Omental fat pad (tissue), 4 donors: ENCODE results near the gene IFI27L2. TPM values are rescaled to one million over a fixed set of nuclear protein-coding genes. Genes with fewer than 3 reads are reported as not detected.
A peak's percentile ranks its signal among the peaks of the same experiment; 100 is the strongest.

ENCODE experiments used
- ATAC-seq: fragments of 150-250 bp; one replicate; pipeline ENCODE4 v1.9.1; 2016; ENCODE audit warnings: mild to moderate bottlenecking, moderate library complexity; ENCODE audit not compliant: low FRiP score
- DNase-seq: peaks from one replicate; pipeline ENCODE4 v3.0.0-alpha.2; 2019; ENCODE audit warnings: low spot score
- total RNA-seq, 4 donors: library from RNA; depleted of rRNA; stranded (reverse); fragments of >200 nt; gene quantifications; one replicate each; pipeline ENCODE4 v1.1.0, GENCODE V29; 2016
- TF ChIP-seq, protein P1 (sequence below), 3 donors: fragments of 450-650 bp; IDR thresholded peaks; one replicate each; pipeline ENCODE4 v1.5.1; 2016 to 2017; ENCODE audit warnings: antibody characterized with exemption in 3 of 3, mild to moderate bottlenecking in 3 of 3, moderate library complexity in 2 of 3

IFI27L2 gene
- total RNA-seq, 4 donors from 2014 or later, result 43.2 to 109 (median 47.7) TPM

DNA sequence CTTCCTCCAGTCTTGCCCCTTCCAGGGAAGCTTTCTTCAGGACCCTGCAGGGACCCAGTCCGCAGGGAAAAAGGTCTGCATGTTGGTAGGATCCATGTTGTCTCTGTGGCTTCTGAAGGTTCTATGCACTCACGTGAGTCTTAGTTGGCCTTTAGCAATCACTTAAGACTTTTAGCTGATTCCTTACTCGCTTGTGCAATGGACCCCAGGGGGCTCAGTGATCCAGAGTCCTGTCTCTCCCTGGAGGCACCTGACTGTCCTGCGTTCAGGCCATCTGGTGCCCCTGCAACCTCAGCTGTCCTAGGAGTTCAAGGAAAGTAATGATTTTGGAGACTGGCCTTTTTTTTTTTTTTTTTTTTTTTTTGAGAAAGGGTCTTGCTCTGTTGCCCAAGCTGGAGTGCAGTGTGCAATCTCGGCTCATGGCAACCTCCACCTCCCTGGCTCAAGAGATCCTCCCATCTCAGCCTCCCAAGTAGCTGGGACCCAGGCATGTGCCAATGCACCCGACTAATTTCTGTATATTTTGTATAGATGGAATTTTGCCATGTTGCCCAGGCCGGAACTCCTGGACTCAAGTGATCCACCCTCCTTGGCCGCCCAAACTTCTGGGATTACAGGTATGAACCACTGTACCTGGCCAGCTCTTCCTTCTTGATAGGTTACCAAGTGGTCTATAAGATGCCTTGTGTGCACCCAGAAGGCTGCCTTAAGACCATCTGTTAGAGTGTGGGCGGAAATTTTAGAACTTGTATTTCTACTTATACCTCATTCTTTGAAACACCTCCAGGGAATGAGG is 4.6 kb downstream of the IFI27L2 start:
- TF ChIP-seq, protein P1, sequence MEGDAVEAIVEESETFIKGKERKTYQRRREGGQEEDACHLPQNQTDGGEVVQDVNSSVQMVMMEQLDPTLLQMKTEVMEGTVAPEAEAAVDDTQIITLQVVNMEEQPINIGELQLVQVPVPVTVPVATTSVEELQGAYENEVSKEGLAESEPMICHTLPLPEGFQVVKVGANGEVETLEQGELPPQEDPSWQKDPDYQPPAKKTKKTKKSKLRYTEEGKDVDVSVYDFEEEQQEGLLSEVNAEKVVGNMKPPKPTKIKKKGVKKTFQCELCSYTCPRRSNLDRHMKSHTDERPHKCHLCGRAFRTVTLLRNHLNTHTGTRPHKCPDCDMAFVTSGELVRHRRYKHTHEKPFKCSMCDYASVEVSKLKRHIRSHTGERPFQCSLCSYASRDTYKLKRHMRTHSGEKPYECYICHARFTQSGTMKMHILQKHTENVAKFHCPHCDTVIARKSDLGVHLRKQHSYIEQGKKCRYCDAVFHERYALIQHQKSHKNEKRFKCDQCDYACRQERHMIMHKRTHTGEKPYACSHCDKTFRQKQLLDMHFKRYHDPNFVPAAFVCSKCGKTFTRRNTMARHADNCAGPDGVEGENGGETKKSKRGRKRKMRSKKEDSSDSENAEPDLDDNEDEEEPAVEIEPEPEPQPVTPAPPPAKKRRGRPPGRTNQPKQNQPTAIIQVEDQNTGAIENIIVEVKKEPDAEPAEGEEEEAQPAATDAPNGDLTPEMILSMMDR (IDR thresholded peaks at IDR 0.05), result no peak
- no peak for ATAC-seq
- no peak for DNase-seq

DNA sequence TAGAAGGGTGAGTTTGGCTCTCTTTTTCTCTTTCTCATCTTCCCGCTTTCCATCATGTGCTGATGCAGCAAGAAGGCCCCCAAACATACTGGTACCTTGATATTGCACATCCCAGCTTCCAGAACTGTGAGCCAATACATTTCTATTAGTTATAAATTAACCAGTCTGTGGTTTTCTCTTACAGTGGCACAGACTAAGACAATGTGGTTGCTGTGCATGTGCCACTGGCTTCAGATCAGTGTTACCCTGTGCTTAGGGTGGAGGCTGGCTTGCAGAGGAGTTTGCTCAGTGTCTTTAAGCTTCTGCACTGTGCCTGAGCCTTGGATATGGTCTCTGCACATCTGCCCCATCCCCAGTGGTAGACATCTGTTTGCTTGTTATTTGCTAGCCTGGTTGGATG is 5.5 kb downstream of the IFI27L2 start:
- ATAC-seq (no peak), DNase-seq (no peak)
- TF ChIP-seq, protein P1 (IDR thresholded peaks at IDR 0.05), result no peak

DNA sequence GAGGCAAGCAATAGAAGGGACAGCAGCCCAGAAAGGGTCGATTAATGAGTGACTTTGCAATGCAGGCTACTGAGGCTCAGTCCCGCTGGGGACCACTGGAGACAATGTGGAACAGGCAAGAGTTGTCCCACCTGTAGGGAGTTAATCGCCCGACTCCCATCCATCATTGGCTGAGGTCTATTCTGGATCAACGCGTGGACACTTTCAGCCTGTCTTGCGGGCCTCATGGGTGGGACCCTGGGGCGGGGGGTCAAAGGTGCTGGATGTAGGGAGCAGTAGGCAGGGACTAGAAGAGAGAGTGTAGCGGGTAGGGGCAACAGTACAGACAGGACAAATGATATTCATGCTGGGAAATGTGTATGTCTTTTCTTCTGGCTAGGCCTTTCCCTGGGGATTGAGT is 6.1 kb downstream of the IFI27L2 start:
- TF ChIP-seq, protein P1 (IDR thresholded peaks at IDR 0.05), result no peak
- ATAC-seq (no peak), DNase-seq (no peak)

DNA sequence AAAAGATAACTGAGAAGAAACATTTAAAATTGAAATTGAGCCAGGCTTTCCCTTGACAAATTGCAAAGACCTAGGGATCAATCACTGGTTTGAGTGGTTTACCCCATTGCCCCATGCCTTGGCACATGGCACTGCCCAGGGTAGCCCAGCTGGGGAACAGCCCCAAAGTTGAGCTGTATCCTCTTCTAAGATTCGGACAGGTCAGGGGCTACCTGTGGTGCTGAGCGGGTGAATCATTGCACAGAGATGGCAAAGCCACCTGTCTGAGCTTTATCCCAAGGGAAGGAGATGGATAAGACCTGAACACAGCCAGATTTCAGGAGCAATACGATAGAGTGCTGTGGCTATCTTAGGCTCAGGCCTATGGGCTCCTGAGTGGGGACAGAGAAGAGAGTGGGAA is 7.0 kb downstream of the IFI27L2 start:
- DNase-seq (peak; percentile 7), ATAC-seq (no peak)
- TF ChIP-seq, protein P1 (IDR thresholded peaks at IDR 0.05), result no peak

DNA sequence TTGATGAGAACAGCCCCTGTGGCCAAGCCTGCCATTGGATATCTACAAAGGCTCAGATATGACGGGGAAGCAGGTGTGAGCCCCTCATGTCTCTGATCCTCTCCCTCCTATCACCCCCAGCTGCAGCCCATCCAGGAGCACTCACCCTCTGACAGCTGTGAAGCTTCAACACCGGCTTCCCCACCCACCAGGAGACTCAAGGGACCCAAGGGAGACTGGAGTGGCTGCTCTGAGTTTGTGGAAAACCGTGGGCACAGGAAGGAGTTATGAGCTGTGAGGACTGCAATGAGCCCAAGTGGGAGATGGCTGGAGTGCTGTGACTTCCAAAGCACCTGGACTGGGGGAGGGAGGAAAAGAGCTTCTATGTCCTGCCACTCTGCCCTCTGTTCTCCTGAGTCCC is 7.9 kb downstream of the IFI27L2 start:
- ATAC-seq, result no peak
- TF ChIP-seq, protein P1 (IDR thresholded peaks at IDR 0.05), result no peak
- no peak for DNase-seq

DNA sequence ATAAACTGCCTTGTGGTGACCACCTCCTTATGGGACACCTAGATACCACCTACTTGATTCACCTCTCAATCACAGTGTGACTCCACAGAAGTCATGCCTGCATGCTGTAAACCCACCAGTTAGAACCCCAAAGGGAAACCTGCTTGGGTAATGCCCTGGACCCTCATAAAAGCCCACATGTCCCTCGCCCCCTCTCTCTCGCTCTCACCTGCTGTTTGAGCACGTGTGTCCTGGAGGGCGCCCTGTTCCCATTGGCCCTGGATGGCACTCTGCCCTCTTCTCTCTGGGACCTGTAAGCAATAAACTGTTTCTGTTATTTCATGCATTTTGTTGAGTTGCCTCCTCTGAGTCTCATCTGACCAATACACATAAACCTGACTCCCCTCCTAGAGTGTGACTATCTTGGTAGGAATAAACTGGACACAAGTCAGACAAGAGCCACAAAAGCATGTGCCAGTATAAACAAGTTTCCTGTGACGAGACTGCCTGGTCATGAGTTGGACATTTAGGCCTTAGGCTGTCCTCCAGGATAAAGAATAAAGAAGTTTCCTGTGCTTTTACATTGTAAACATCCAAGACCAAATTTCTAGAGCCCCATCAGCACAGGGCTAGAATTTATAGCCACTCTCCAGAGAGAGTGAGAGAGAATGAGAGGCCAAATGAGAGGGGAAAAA is 8.6 kb downstream of the IFI27L2 start:
- ATAC-seq (no peak), DNase-seq (peak; percentile 10)
- TF ChIP-seq, protein P1 (IDR thresholded peaks at IDR 0.05), result no peak

DNA sequence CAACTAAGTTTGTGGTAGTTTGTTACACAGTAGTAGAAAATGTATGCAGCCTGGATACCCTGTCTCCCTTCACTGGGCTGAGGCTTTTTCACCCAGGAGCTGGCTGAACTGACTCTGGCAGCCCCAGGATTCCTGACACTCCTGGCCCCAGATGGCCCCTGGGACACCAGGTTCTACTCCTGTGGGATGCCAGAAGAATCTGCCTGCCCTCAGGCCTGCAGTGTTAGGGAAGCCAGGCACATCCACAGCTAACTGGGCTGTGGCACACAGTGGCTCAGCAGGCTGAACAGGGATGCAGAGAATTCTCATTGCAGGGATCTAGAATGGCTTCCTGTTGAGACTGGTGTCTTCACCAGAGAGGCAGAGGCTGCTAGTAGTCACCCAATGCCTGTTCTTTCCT is 10.3 kb downstream of the IFI27L2 start:
- peak; percentile 16 for DNase-seq
- no peak for ATAC-seq
- TF ChIP-seq, protein P1 (IDR thresholded peaks at IDR 0.05), result no peak
